WTC11 (cell line): Measurements from ENCODE around the gene HMGN4. TPM values are rescaled to one million over a fixed set of nuclear protein-coding genes. Genes with fewer than 3 reads are reported as not detected.

Experiments
- ATAC-seq: fragments of 200-7000 bp; cut with Tn5 transposase; 2 replicates; pipeline ENCODE4 v1.10.0; 2021; ENCODE audit warnings: mild to moderate bottlenecking, moderate library complexity
- CTCF ChIA-PET: fragments of 300-600 bp; sonication (Branson Sonifier 250); formaldehyde crosslinking; loops from one replicate; lab custom pipeline; 2021; ENCODE audit warnings: antibody characterized with exemption; lab: Charles Lee
- POLR2A ChIA-PET: fragments of 350-600 bp; sonication (Branson Sonifier 250); formaldehyde crosslinking; loops from one replicate; lab custom pipeline; 2021; ENCODE audit warnings: antibody characterized with exemption; lab: Charles Lee
- DNase-seq: peaks from one replicate; pipeline ENCODE4 v3.0.0; 2021; ENCODE audit warnings: low spot score
- H3K27ac Mint-ChIP-seq: 2 replicates; pipeline ENCODE4 v1.8.0; 2021; ENCODE audit warnings: mixed read lengths
- H3K27me3 Mint-ChIP-seq: 2 replicates; pipeline ENCODE4 v1.8.0; 2021; ENCODE audit warnings: low read depth, mild to moderate bottlenecking, moderate library complexity, mixed read lengths
- H3K36me3 Mint-ChIP-seq: 2 replicates; pipeline ENCODE4 v1.8.0; 2021; ENCODE audit warnings: mixed read lengths
- H3K4me1 Mint-ChIP-seq: 2 replicates; pipeline ENCODE4 v1.8.0; 2022; ENCODE audit warnings: mixed read lengths
- H3K4me3 Mint-ChIP-seq: 2 replicates; pipeline ENCODE4 v1.8.0; 2021; ENCODE audit warnings: mild to moderate bottlenecking, moderate library complexity, mixed read lengths
- H3K9me3 Mint-ChIP-seq: 2 replicates; pipeline ENCODE4 v1.8.0; 2021; ENCODE audit warnings: mixed read lengths
- AFF4 ChIP-seq: sonication (generic); formaldehyde crosslinking; IDR thresholded peaks from 2 replicates; pipeline ENCODE4 v1.8.1; 2023; ENCODE audit warnings: mild to moderate bottlenecking, missing genetic modification reagents, borderline replicate concordance
- AR ChIP-seq: fragments of 250-450 bp; sonication (Bioruptor Pico); IDR thresholded peaks from 2 replicates; pipeline ENCODE4 v1.9.0; 2021; ENCODE audit warnings: mild to moderate bottlenecking
- CTCF ChIP-seq: fragments of 200-600 bp; IDR thresholded peaks from 2 replicates; pipeline ENCODE4 v1.8.0; 2022; ENCODE audit warnings: antibody characterized with exemption
- FOXJ3 ChIP-seq: sonication (generic); formaldehyde crosslinking; IDR thresholded peaks from 2 replicates; pipeline ENCODE4 v1.9.0; 2021; ENCODE audit warnings: missing genetic modification reagents, mild to moderate bottlenecking, borderline replicate concordance
- FOXP1 ChIP-seq: sonication (generic); formaldehyde crosslinking; IDR thresholded peaks from 2 replicates; pipeline ENCODE4 v1.8.0; 2022; ENCODE audit warnings: missing genetic modification reagents, mild to moderate bottlenecking, moderate library complexity, borderline replicate concordance
- HMGA2 ChIP-seq: fragments of 250-450 bp; sonication (Bioruptor Pico); IDR thresholded peaks from 2 replicates; pipeline ENCODE4 v1.4.0; 2021; ENCODE audit warnings: mild to moderate bottlenecking, moderate library complexity
- KAT7 ChIP-seq: sonication (generic); formaldehyde crosslinking; IDR thresholded peaks from 2 replicates; pipeline ENCODE4 v1.8.1; 2023; ENCODE audit warnings: missing genetic modification reagents, mild to moderate bottlenecking, borderline replicate concordance
- MAX ChIP-seq: sonication (generic); formaldehyde crosslinking; IDR thresholded peaks from 2 replicates; pipeline ENCODE4 v1.8.0; 2022; ENCODE audit warnings: mild to moderate bottlenecking, missing genetic modification reagents
- OVOL2 ChIP-seq: fragments of 250-450 bp; sonication (Bioruptor Pico); IDR thresholded peaks from 2 replicates; pipeline ENCODE4 v1.9.0; 2021; ENCODE audit warnings: mild to moderate bottlenecking, borderline replicate concordance
- ZBTB21 ChIP-seq: sonication (generic); formaldehyde crosslinking; IDR thresholded peaks from 2 replicates; pipeline ENCODE4 v1.8.1; 2023; ENCODE audit warnings: mild to moderate bottlenecking, missing genetic modification reagents, borderline replicate concordance
- ZNF232 ChIP-seq: sonication (generic); formaldehyde crosslinking; IDR thresholded peaks from 2 replicates; pipeline ENCODE4 v1.8.0; 2022; ENCODE audit warnings: mild to moderate bottlenecking, missing genetic modification reagents
- ZNF263 ChIP-seq: sonication (generic); formaldehyde crosslinking; IDR thresholded peaks from 2 replicates; pipeline ENCODE4 v1.8.1; 2022; ENCODE audit warnings: low read depth, mild to moderate bottlenecking, moderate library complexity, missing genetic modification reagents
- ZNF425 ChIP-seq: fragments of 250-450 bp; sonication (Bioruptor Pico); conservative IDR thresholded peaks from 2 replicates; pipeline ENCODE4 v1.9.0; 2021; ENCODE audit warnings: mild to moderate bottlenecking
- ZNF671 ChIP-seq: fragments of 250-450 bp; sonication (Bioruptor Pico); IDR thresholded peaks from 2 replicates; pipeline ENCODE4 v1.8.0; 2021; ENCODE audit warnings: mild to moderate bottlenecking
- total RNA-seq: library from RNA; stranded (reverse); gene quantifications from 3 replicates; pipeline ENCODE4 v1.2.3, GENCODE V29; 2021

Gene HMGN4
- total RNA-seq, 1 experiment from 2014 or later, result 57.1 TPM

- Mint-ChIP-seq H3K36me3 (peaks cover 3% of the 10 kb centered on the region; the same call in 1 of the 2 replicates), H3K27ac (no peak overlapping the region), H3K4me1 (peaks cover 9% of the 10 kb centered on the region; the same call in 1 of the 2 replicates), H3K9me3 (no peaks in the 10 kb centered on the region), H3K27me3 (peaks cover 4% of the 10 kb centered on the region), H3K4me3 (peak overlapping the region; percentile 97)
- POLR2A ChIA-PET, result no interaction called here
- TF ChIP-seq CTCF, result no peak
- TF ChIP-seq ZNF671, result no peak
- TF ChIP-seq FOXP1 (CRISPR knock-in tag), result no peak
- TF ChIP-seq FOXJ3 (CRISPR knock-in tag), result no peak
- TF ChIP-seq ZBTB21 (CRISPR knock-in tag), result no peak
- TF ChIP-seq AR (CRISPR knock-in tag), result no peak
- no peak for TF ChIP-seq KAT7 (CRISPR knock-in tag)
- TF ChIP-seq ZNF232 (CRISPR knock-in tag), result no peak
- TF ChIP-seq HMGA2, result no peak
- TF ChIP-seq OVOL2 (CRISPR knock-in tag), result no peak
- TF ChIP-seq ZNF263, result no peak
- TF ChIP-seq AFF4, result no peak
- no peak for TF ChIP-seq ZNF425 (CRISPR knock-in tag)
- no peak for TF ChIP-seq MAX (CRISPR knock-in tag)
- CTCF ChIA-PET, result interaction anchor here (0.8 to 3.4 kb wide), 7 partner anchors 13 to 250 kb away, joined by 3 to 21 read pairs (median 4); partner anchors contain the start of gene HMGN4
- no peak for ATAC-seq
- no peak for DNase-seq
These were observed 31.2 kb downstream of the HMGN4 start for GRCh38 chr6:26569433-26569764.
